HL-60 (cell line): ENCODE results near the gene SH2D3C.

Experiments used
- DNase-seq, 2 experiments: peaks; one replicate each; pipeline ENCODE4 v3.0.0-alpha.2; 2010 to 2020; ENCODE audit warnings: low read depth in 1 of 2, low spot score in 1 of 2
- H3K27ac ChIP-seq: fragments of 250-450 bp; sonication (Bioruptor Pico); replicated peaks from 2 replicates; pipeline ENCODE4 v1.5.1; 2020; ENCODE audit warnings: mild to moderate bottlenecking, moderate library complexity
- H3K27me3 ChIP-seq: fragments of 250-450 bp; sonication (Bioruptor Pico); 2 replicates; pipeline ENCODE4 v1.5.1; 2021; ENCODE audit warnings: mild to moderate bottlenecking, moderate library complexity; ENCODE audit not compliant: insufficient read depth, poor library complexity, severe bottlenecking
- H3K4me3 ChIP-seq: replicated peaks from 2 replicates; pipeline ENCODE4 v1.5.1; 2011; ENCODE audit warnings: mild to moderate bottlenecking, control low read depth, low read length; ENCODE audit not compliant: insufficient read depth
- CTCF ChIP-seq: IDR thresholded peaks from one replicate; pipeline ENCODE4 v1.5.1; 2011; ENCODE audit warnings: low read length, control low read depth, inconsistent platforms; ENCODE audit not compliant: insufficient read depth
- GABPA ChIP-seq: IDR thresholded peaks from 2 replicates; pipeline ENCODE4 v1.6.1; 2012; ENCODE audit warnings: low read depth
- POLR2AphosphoS5 ChIP-seq: IDR thresholded peaks from 2 replicates; pipeline ENCODE4 v1.6.1; 2012; ENCODE audit warnings: low read depth
- REST ChIP-seq: IDR thresholded peaks from 2 replicates; pipeline ENCODE4 v1.6.1; 2012; ENCODE audit warnings: low read depth; ENCODE audit not compliant: insufficient replicate concordance
- SPI1 ChIP-seq: IDR thresholded peaks from 2 replicates; pipeline ENCODE4 v1.6.1; 2012; ENCODE audit warnings: low read depth, mild to moderate bottlenecking, borderline replicate concordance

SH2D3C gene

GRCh38 chr9:127770905-127771569 lies 7.4 kb downstream of the SH2D3C start:
- peak; percentile 97 to 98 for DNase-seq
- H3K4me3 ChIP-seq, result peak overlapping the region; percentile 54
- TF ChIP-seq CTCF, result no peak
- peak; percentile 29; the same call in 1 of the 2 replicates for TF ChIP-seq POLR2AphosphoS5
- H3K27me3 ChIP-seq, result no peaks in the 10 kb centered on the region
- no peak overlapping the region; the same call in 1 of the 2 replicates for H3K27ac ChIP-seq

- Histone ChIP-seq H3K27ac (no peak overlapping the region; the same call in 1 of the 2 replicates), H3K4me3 (peak overlapping the region; percentile 54), H3K27me3 (no peaks in the 10 kb centered on the region)
- no peak for DNase-seq
- TF ChIP-seq REST, result no peak
- TF ChIP-seq SPI1, result no peak
- TF ChIP-seq GABPA, result no peak
- TF ChIP-seq CTCF, result no peak
- TF ChIP-seq POLR2AphosphoS5, result no peak
Measured at GRCh38 chr9:127770583-127770904, 7.9 kb downstream of the SH2D3C start.

- no peak overlapping the region for H3K4me3 ChIP-seq
- TF ChIP-seq SPI1, result no peak
- TF ChIP-seq REST, result no peak
- no peak for TF ChIP-seq POLR2AphosphoS5
- no peak for TF ChIP-seq CTCF
- TF ChIP-seq GABPA, result no peak
- H3K27me3 ChIP-seq, result no peaks in the 10 kb centered on the region
- peak overlapping the region; percentile 11 for H3K27ac ChIP-seq
- peak; percentile 52 to 79 for DNase-seq
Measured at GRCh38 chr9:127769929-127770582, 8.4 kb downstream of the SH2D3C start.

- H3K4me3 ChIP-seq, result no peak overlapping the region
- H3K27ac ChIP-seq, result no peak overlapping the region
- no peak for TF ChIP-seq SPI1
- TF ChIP-seq GABPA, result no peak
- no peak for TF ChIP-seq REST
- TF ChIP-seq POLR2AphosphoS5, result no peak
- TF ChIP-seq CTCF, result no peak
- DNase-seq, result no peak
- H3K27me3 ChIP-seq, result no peaks in the 10 kb centered on the region
Measured at GRCh38 chr9:127769101-127769500, 9.4 kb downstream of the SH2D3C start.
